Measurements from ENCODE around the gene HGD. TPM values are rescaled to one million over a fixed set of nuclear protein-coding genes. Genes with fewer than 3 reads are reported as not detected.

The HGD gene
- total RNA-seq, 1 donor from 2014 or later = not detected

- Mint-ChIP-seq H3K36me3 (ENCODE audit: low read depth, unreplicated experiment) (no peaks in the 10 kb centered on the region), H3K9me3 (ENCODE audit: unreplicated experiment) (no peaks in the 10 kb centered on the region), H3K4me1 (ENCODE audit: unreplicated experiment) (peaks cover 4% of the 10 kb centered on the region), H3K27ac (ENCODE audit: unreplicated experiment) (no peak overlapping the region), H3K4me3 (ENCODE audit: unreplicated experiment) (no peak overlapping the region), H3K27me3 (ENCODE audit: unreplicated experiment) (no peaks in the 10 kb centered on the region)
- TF ChIP-seq CTCF (IDR thresholded peaks at IDR 0.05; ENCODE audit: unreplicated experiment) = no peak
- no peak for DNase-seq (ENCODE audit: low spot score)
Measured at GRCh38 chr3:120710369-120710768, 28.3 kb upstream of the HGD start.

- TF ChIP-seq CTCF (IDR thresholded peaks at IDR 0.05; ENCODE audit: unreplicated experiment) = no peak
- Mint-ChIP-seq H3K27me3 (ENCODE audit: unreplicated experiment) (no peaks in the 10 kb centered on the region), H3K9me3 (ENCODE audit: unreplicated experiment) (no peaks in the 10 kb centered on the region), H3K36me3 (ENCODE audit: low read depth, unreplicated experiment) (peaks cover 8% of the 10 kb centered on the region), H3K27ac (ENCODE audit: unreplicated experiment) (no peak overlapping the region), H3K4me1 (ENCODE audit: unreplicated experiment) (peaks cover 4% of the 10 kb centered on the region), H3K4me3 (ENCODE audit: unreplicated experiment) (no peak overlapping the region)
- DNase-seq (ENCODE audit: low spot score) = no peak
Measured at GRCh38 chr3:120708408-120708807, 26.4 kb upstream of the HGD start.

GRCh38 chr3:120706950-120707349, 24.9 kb upstream of the HGD start:
- H3K27ac Mint-ChIP-seq (ENCODE audit: unreplicated experiment) = no peak overlapping the region
- H3K36me3 Mint-ChIP-seq (ENCODE audit: low read depth, unreplicated experiment) = peaks cover 10% of the 10 kb centered on the region
- no peak overlapping the region for H3K4me3 Mint-ChIP-seq (ENCODE audit: unreplicated experiment)
- H3K4me1 Mint-ChIP-seq (ENCODE audit: unreplicated experiment) = no peaks in the 10 kb centered on the region
- no peak for DNase-seq (ENCODE audit: low spot score)
- no peaks in the 10 kb centered on the region for H3K27me3 Mint-ChIP-seq (ENCODE audit: unreplicated experiment)
- no peaks in the 10 kb centered on the region for H3K9me3 Mint-ChIP-seq (ENCODE audit: unreplicated experiment)
- TF ChIP-seq CTCF (IDR thresholded peaks at IDR 0.05; ENCODE audit: unreplicated experiment) = no peak

GRCh38 chr3:120705884-120706582, 24.0 kb upstream of the HGD start:
- Mint-ChIP-seq H3K4me1 (ENCODE audit: unreplicated experiment) (no peaks in the 10 kb centered on the region), H3K27me3 (ENCODE audit: unreplicated experiment) (no peaks in the 10 kb centered on the region)
- TF ChIP-seq CTCF (IDR thresholded peaks at IDR 0.05; ENCODE audit: unreplicated experiment) = no peak

GRCh38 chr3:120699333-120699732, 17.3 kb upstream of the HGD start:
- Mint-ChIP-seq H3K27me3 (ENCODE audit: unreplicated experiment) (peaks cover 1% of the 10 kb centered on the region), H3K4me3 (ENCODE audit: unreplicated experiment) (no peak overlapping the region), H3K36me3 (ENCODE audit: low read depth, unreplicated experiment) (peaks cover 10% of the 10 kb centered on the region), H3K4me1 (ENCODE audit: unreplicated experiment) (peaks cover 2% of the 10 kb centered on the region), H3K9me3 (ENCODE audit: unreplicated experiment) (no peaks in the 10 kb centered on the region), H3K27ac (ENCODE audit: unreplicated experiment) (no peak overlapping the region)
- DNase-seq (ENCODE audit: low spot score) = no peak
- TF ChIP-seq CTCF (IDR thresholded peaks at IDR 0.05; ENCODE audit: unreplicated experiment) = no peak

More at GRCh38 chr3:120705884-120706582, 24.0 kb upstream of the HGD start:
- no peak overlapping the region for H3K27ac Mint-ChIP-seq (ENCODE audit: unreplicated experiment)
- peaks cover 10% of the 10 kb centered on the region for H3K36me3 Mint-ChIP-seq (ENCODE audit: low read depth, unreplicated experiment)
- no peak overlapping the region for H3K4me3 Mint-ChIP-seq (ENCODE audit: unreplicated experiment)
- no peaks in the 10 kb centered on the region for H3K9me3 Mint-ChIP-seq (ENCODE audit: unreplicated experiment)
- no peak for DNase-seq (ENCODE audit: low spot score)

Measured in endothelial cell (in vitro differentiated cells).